ENCODE measurements around the gene PRCC. TPM values are rescaled to one million over a fixed set of nuclear protein-coding genes. Genes with fewer than 3 reads are reported as not detected.
A peak's percentile ranks its signal among the peaks of the same experiment; 100 is the strongest.

The PRCC gene
- total RNA-seq, 1 donor from 2014 or later, result 16.3 TPM

GRCh38 chr1:156746406-156746727 is 21.0 kb upstream of the PRCC start:
- H3K27me3 ChIP-seq, result no peaks in the 10 kb centered on the region
- no peak for TF ChIP-seq CTCF (IDR thresholded peaks at IDR 0.05)
- H3K9me3 ChIP-seq, result no peaks in the 10 kb centered on the region
- DNase-seq (ENCODE audit: low spot score in 2 of 2), result no peak
- H3K36me3 ChIP-seq, result peaks cover 20 to 39% of the 10 kb centered on the region in 2 donors
- H3K4me1 ChIP-seq, result peaks cover 16 to 47% of the 10 kb centered on the region in 2 donors
- H3K4me3 ChIP-seq, result peak overlapping the region; percentile 73 to 75
- peak overlapping the region; percentile 89 to 99 for H3K27ac ChIP-seq
- intact Hi-C loops (cut with DNase I), result loop anchor here (10.0 kb wide), 1 partner anchor 622 kb away; no protein-coding TSS in a partner anchor

- H3K9me3 ChIP-seq, result no peaks in the 10 kb centered on the region
- no peaks in the 10 kb centered on the region for H3K27me3 ChIP-seq
- peaks cover 19 to 33% of the 10 kb centered on the region in 2 donors for H3K36me3 ChIP-seq
- peak overlapping the region; percentile 89 to 99 for H3K27ac ChIP-seq
- peak overlapping the region; percentile 73 to 91 for H3K4me3 ChIP-seq
- intact Hi-C loops (cut with DNase I), result loop anchor here (10.0 kb wide), 1 partner anchor 622 kb away; no protein-coding TSS in a partner anchor
- peaks cover 16 to 41% of the 10 kb centered on the region in 2 donors for H3K4me1 ChIP-seq
- peak in 2 of 3 experiments; percentile 3 to 5 for TF ChIP-seq CTCF (IDR thresholded peaks at IDR 0.05)
- peak; percentile 87 to 99 for DNase-seq (ENCODE audit: low spot score in 2 of 2)
Observed at GRCh38 chr1:156746728-156747631, 20.4 kb upstream of the PRCC start.

GRCh38 chr1:156747742-156748669 is 19.3 kb upstream of the PRCC start:
- intact Hi-C loops (cut with DNase I), result loop anchor here (2.0 to 10.0 kb wide), 2 partner anchors 247 to 623 kb away; partner anchors contain the start of gene MEF2D
- Histone ChIP-seq H3K27ac (peak overlapping the region; percentile 89 to 99), H3K27me3 (no peaks in the 10 kb centered on the region), H3K9me3 (no peaks in the 10 kb centered on the region), H3K4me1 (peaks cover 16 to 46% of the 10 kb centered on the region in 2 donors), H3K36me3 (peaks cover 12 to 23% of the 10 kb centered on the region in 2 donors), H3K4me3 (peak overlapping the region; percentile 73 to 91)
- TF ChIP-seq CTCF (IDR thresholded peaks at IDR 0.05), result no peak
- DNase-seq (ENCODE audit: low spot score in 2 of 2), result no peak

GRCh38 chr1:156748670-156749418 is 18.5 kb upstream of the PRCC start:
- intact Hi-C loops (cut with DNase I), result loop anchor here (2.0 to 10.0 kb wide), 2 partner anchors 248 to 624 kb away; partner anchors contain the start of gene MEF2D
- Histone ChIP-seq H3K36me3 (peaks cover 3 to 14% of the 10 kb centered on the region in 2 donors), H3K4me1 (peaks cover 16 to 46% of the 10 kb centered on the region in 2 donors), H3K4me3 (peak overlapping the region; percentile 73 to 91), H3K27me3 (no peaks in the 10 kb centered on the region), H3K27ac (peak overlapping the region; percentile 89 to 99), H3K9me3 (no peaks in the 10 kb centered on the region)
- no peak for TF ChIP-seq CTCF (IDR thresholded peaks at IDR 0.05)
- peak in 1 of 2 donors; percentile 78 for DNase-seq (ENCODE audit: low spot score in 2 of 2)
